SU-DHL-6 (cell line): ENCODE data around the gene MYH15.

Experiments
- CTCF ChIP-seq: fragments of 200-600 bp; sonication (generic); IDR thresholded peaks from one replicate; pipeline ENCODE4 v1.5.1; 2017; ENCODE audit warnings: antibody characterized with exemption, mild to moderate bottlenecking, low read length, moderate library complexity; ENCODE audit not compliant: insufficient read depth, poor library complexity, severe bottlenecking
- EZH2phosphoT487 ChIP-seq: fragments of 200-600 bp; sonication (generic), shearing (Covaris generic); conservative IDR thresholded peaks from 2 replicates; pipeline ENCODE4 v1.6.1; 2018; ENCODE audit warnings: mild to moderate bottlenecking, antibody characterized with exemption, low read length, moderate library complexity, mixed read lengths

GRCh38 chr3:108394016-108394415 is 116.4 kb downstream of the MYH15 start:
- TF ChIP-seq CTCF (no peak), EZH2phosphoT487 (no peak)
